Subcutaneous adipose tissue (tissue), 4 donors: Measurements from ENCODE around the gene MINDY1. TPM values are rescaled to one million over a fixed set of nuclear protein-coding genes. Genes with fewer than 3 reads are reported as not detected.

ENCODE experiments used
- total RNA-seq, 4 donors: library from RNA; depleted of rRNA; stranded (reverse); fragments of >200 nt; gene quantifications; one replicate each; pipeline ENCODE4 v1.1.0, GENCODE V29; 2016
- TF ChIP-seq, protein P1 (sequence below): fragments of 450-650 bp; IDR thresholded peaks from one replicate; pipeline ENCODE4 v1.5.1; 2016; ENCODE audit warnings: low read depth, mild to moderate bottlenecking, control low read depth, antibody characterized with exemption, moderate library complexity

The MINDY1 gene
- total RNA-seq, 4 donors from 2014 or later, result 8.5 to 31.4 (median 30.7) TPM

- TF ChIP-seq, protein P1, sequence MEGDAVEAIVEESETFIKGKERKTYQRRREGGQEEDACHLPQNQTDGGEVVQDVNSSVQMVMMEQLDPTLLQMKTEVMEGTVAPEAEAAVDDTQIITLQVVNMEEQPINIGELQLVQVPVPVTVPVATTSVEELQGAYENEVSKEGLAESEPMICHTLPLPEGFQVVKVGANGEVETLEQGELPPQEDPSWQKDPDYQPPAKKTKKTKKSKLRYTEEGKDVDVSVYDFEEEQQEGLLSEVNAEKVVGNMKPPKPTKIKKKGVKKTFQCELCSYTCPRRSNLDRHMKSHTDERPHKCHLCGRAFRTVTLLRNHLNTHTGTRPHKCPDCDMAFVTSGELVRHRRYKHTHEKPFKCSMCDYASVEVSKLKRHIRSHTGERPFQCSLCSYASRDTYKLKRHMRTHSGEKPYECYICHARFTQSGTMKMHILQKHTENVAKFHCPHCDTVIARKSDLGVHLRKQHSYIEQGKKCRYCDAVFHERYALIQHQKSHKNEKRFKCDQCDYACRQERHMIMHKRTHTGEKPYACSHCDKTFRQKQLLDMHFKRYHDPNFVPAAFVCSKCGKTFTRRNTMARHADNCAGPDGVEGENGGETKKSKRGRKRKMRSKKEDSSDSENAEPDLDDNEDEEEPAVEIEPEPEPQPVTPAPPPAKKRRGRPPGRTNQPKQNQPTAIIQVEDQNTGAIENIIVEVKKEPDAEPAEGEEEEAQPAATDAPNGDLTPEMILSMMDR, result no peak
Observed at GRCh38 chr1:150997126-150997872, 9.4 kb downstream of the MINDY1 start.

- TF ChIP-seq, protein P1, result no peak
Observed at GRCh38 chr1:150995896-150996295, 10.8 kb downstream of the MINDY1 start.

- TF ChIP-seq, protein P1, result no peak
Observed at GRCh38 chr1:150995460-150995859, 11.2 kb downstream of the MINDY1 start.

GRCh38 chr1:150994248-150994647, 12.5 kb downstream of the MINDY1 start:
- TF ChIP-seq, protein P1, result no peak

DNA sequence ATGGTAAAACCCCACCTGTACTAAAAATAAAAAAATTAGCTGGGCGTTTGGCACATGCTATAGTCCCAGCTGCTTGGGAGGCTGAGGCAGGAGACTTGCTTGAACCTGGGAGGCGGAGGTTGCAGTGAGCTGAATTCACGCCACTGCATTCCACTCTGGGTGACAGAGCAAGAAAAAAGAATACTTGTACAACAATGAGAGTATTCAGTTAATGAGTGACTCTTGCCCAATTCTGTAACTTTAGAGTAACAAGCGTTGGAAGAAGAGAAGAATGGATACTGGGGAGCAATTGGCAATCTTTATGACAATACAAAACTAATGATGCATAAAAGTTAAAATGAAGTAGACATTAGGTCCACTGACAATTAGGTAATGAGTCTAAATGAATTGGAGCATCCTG, 14.1 kb downstream of the MINDY1 start:
- TF ChIP-seq, protein P1, result no peak

DNA sequence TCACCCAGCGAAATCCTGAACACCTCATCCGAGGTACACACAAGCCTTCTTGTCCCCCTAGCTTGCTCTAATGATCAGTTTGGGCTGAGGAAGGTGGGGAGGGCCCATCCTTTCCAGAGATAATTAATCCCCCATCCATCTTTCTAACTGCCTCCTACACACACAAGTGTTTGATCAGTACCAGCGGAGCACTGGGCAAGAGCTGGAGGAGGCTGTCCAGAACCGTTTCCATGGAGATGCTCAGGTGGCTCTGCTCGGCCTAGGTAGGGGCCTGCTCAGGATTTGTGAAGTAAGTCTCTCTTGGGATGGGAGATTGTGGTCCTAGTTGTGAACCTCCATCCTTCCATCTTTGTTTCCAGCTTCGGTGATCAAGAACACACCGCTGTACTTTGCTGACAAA, 18.8 kb downstream of the MINDY1 start:
- TF ChIP-seq, protein P1, result no peak

- TF ChIP-seq, protein P1, result no peak
Observed at GRCh38 chr1:150985179-150985825, 21.4 kb downstream of the MINDY1 start.
